ENCODE results near the gene CCT6B.

- TF ChIP-seq CTCF (IDR thresholded peaks at IDR 0.05) (no peak), POLR2A (IDR thresholded peaks at IDR 0.05) (no peak), POLR2AphosphoS5 (IDR thresholded peaks at IDR 0.05) (no peak)
Observed at GRCh38 chr17:34974179-34974578, 12.9 kb upstream of the CCT6B start.
